Astrocyte (in vitro differentiated cells and primary cell): Measurements from ENCODE around the gene BUB1B. TPM values are rescaled to one million over a fixed set of nuclear protein-coding genes. Genes with fewer than 3 reads are reported as not detected.

ENCODE experiments used
- DNase-seq: peaks from one replicate; pipeline ENCODE4 v3.0.0-alpha.2; 2010; ENCODE audit warnings: low read depth
- FAIRE-seq: peaks from 2 replicates; lab custom pipeline; 2011; peaks lifted over from hg19 to GRCh38; lab: Jason Lieb, UNC
- H2AFZ ChIP-seq: 2 replicates; pipeline ENCODE4 v1.6.0; 2012; ENCODE audit warnings: low read depth, low read length, inconsistent platforms
- H3K27ac ChIP-seq: 2 replicates; pipeline ENCODE4 v1.5.1; 2011; ENCODE audit warnings: low read depth, low read length, inconsistent platforms
- H3K27me3 ChIP-seq: 2 replicates; pipeline ENCODE4 v1.6.0; 2011; ENCODE audit warnings: low read length, inconsistent platforms; ENCODE audit not compliant: insufficient read depth
- H3K36me3 ChIP-seq: 2 replicates; pipeline ENCODE4 v1.5.1; 2011; ENCODE audit warnings: low read length, inconsistent platforms; ENCODE audit not compliant: insufficient read depth
- H3K4me1 ChIP-seq: 2 replicates; pipeline ENCODE4 v1.5.1; 2011; ENCODE audit warnings: low read length, inconsistent platforms; ENCODE audit not compliant: insufficient read depth
- H3K4me2 ChIP-seq: 2 replicates; pipeline ENCODE4 v1.6.0; 2012; ENCODE audit warnings: low read length, inconsistent platforms
- H3K4me3 ChIP-seq: 2 replicates; pipeline ENCODE4 v1.5.1; 2011; ENCODE audit warnings: low read depth, mild to moderate bottlenecking, low read length, inconsistent platforms; ENCODE audit not compliant: insufficient read depth
- H3K79me2 ChIP-seq: 2 replicates; pipeline ENCODE4 v1.6.0; 2012; ENCODE audit warnings: mild to moderate bottlenecking, low read length, inconsistent platforms; ENCODE audit not compliant: insufficient read depth
- H3K9ac ChIP-seq: 2 replicates; pipeline ENCODE4 v1.6.0; 2012; ENCODE audit warnings: mild to moderate bottlenecking, low read length, inconsistent platforms
- H3K9me3 ChIP-seq: 2 replicates; pipeline ENCODE4 v1.5.1; 2012; ENCODE audit warnings: low read depth, mild to moderate bottlenecking, low read length, inconsistent platforms; ENCODE audit not compliant: insufficient read depth
- H4K20me1 ChIP-seq: 2 replicates; pipeline ENCODE4 v1.6.0; 2012; ENCODE audit warnings: low read length, inconsistent platforms; ENCODE audit not compliant: insufficient read depth
- H3K27ac Mint-ChIP-seq: one replicate; pipeline ENCODE4 v1.8.0; 2021; ENCODE audit warnings: mild to moderate bottlenecking, mixed read lengths; ENCODE audit not compliant: unreplicated experiment
- H3K27me3 Mint-ChIP-seq: one replicate; pipeline ENCODE4 v1.8.0; 2021; ENCODE audit warnings: low read depth, mixed read lengths; ENCODE audit not compliant: unreplicated experiment
- H3K36me3 Mint-ChIP-seq: one replicate; pipeline ENCODE4 v1.8.0; 2021; ENCODE audit warnings: low read depth, mixed read lengths; ENCODE audit not compliant: unreplicated experiment
- H3K4me1 Mint-ChIP-seq: one replicate; pipeline ENCODE4 v1.8.0; 2021; ENCODE audit warnings: low read depth, mixed read lengths; ENCODE audit not compliant: unreplicated experiment
- H3K4me3 Mint-ChIP-seq: one replicate; pipeline ENCODE4 v1.8.0; 2021; ENCODE audit warnings: mild to moderate bottlenecking, moderate library complexity, mixed read lengths; ENCODE audit not compliant: unreplicated experiment
- H3K9me3 Mint-ChIP-seq: one replicate; pipeline ENCODE4 v1.8.0; 2021; ENCODE audit warnings: mild to moderate bottlenecking, mixed read lengths; ENCODE audit not compliant: unreplicated experiment
- EZH2 ChIP-seq: IDR thresholded peaks from 2 replicates; pipeline ENCODE4 v1.6.1; 2012; ENCODE audit warnings: mild to moderate bottlenecking, low read length, inconsistent platforms; ENCODE audit not compliant: insufficient read depth
- total RNA-seq: library from RNA; stranded (reverse); gene quantifications from 2 replicates; pipeline ENCODE4 v1.2.1, GENCODE V29; 2021
- TF ChIP-seq, protein P1 (sequence below): IDR thresholded peaks from 2 replicates; pipeline ENCODE4 v1.5.1; 2011; ENCODE audit warnings: low read depth, mild to moderate bottlenecking, inconsistent platforms, low read length, moderate library complexity; ENCODE audit not compliant: insufficient read depth

The BUB1B gene
- total RNA-seq, 1 donor from 2014 or later = 5.2 TPM

DNA sequence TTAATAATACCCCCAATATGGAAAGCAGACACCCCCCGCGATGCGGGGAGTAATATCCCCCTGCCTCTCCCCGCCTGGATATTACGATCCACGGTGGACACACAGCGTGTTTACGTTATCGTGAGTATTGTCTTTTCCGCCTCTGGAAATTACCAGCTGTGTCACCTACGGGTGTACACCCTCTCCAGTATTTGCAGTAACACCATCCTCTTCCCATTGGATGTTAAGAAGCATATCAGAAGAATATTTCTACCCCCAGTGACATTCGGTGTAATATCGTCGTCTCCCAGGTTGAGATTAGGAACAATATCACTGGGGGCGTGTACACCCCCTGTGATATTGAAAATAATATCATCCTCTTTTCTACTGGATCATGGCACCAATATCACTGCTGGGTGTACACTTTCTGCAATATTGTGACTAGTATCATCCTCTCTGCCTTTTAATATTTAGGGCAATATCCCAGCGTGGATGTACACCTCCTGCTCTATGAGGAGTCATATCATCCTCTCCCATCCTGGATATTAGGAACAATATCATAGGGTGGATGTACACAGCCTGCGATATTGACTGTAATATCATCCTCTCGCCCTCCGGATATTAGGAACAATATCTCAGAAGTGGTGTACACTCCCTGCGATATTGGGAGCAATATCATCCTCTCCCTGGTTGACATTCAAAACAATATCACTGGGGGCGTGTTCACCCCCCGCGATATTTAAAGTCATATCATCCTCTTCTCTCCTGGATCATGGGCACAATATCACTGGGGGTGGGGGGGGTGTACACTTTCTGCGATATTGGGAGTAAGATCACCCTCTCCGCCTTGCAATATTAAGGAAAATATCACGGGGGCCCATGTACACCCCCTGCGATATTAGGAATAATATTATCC is 31.9 kb upstream of the BUB1B start:
- Mint-ChIP-seq H3K36me3 (no peaks in the 10 kb centered on the region), H3K9me3 (no peaks in the 10 kb centered on the region), H3K4me1 (no peaks in the 10 kb centered on the region), H3K27ac (no peak overlapping the region), H3K4me3 (no peak overlapping the region), H3K27me3 (peaks cover 25% of the 10 kb centered on the region)
- Histone ChIP-seq H2AFZ (no peak overlapping the region), H3K4me2 (no peak overlapping the region), H3K9ac (no peak overlapping the region), H3K36me3 (no peaks in the 10 kb centered on the region), H3K27ac (no peak overlapping the region), H3K9me3 (no peaks in the 10 kb centered on the region), H3K27me3 (no peaks in the 10 kb centered on the region), H4K20me1 (no peaks in the 10 kb centered on the region), H3K4me1 (no peaks in the 10 kb centered on the region), H3K4me3 (no peak overlapping the region), H3K79me2 (no peaks in the 10 kb centered on the region)
- DNase-seq = no peak
- no peak for FAIRE-seq
- no peak for TF ChIP-seq EZH2
- TF ChIP-seq, protein P1, sequence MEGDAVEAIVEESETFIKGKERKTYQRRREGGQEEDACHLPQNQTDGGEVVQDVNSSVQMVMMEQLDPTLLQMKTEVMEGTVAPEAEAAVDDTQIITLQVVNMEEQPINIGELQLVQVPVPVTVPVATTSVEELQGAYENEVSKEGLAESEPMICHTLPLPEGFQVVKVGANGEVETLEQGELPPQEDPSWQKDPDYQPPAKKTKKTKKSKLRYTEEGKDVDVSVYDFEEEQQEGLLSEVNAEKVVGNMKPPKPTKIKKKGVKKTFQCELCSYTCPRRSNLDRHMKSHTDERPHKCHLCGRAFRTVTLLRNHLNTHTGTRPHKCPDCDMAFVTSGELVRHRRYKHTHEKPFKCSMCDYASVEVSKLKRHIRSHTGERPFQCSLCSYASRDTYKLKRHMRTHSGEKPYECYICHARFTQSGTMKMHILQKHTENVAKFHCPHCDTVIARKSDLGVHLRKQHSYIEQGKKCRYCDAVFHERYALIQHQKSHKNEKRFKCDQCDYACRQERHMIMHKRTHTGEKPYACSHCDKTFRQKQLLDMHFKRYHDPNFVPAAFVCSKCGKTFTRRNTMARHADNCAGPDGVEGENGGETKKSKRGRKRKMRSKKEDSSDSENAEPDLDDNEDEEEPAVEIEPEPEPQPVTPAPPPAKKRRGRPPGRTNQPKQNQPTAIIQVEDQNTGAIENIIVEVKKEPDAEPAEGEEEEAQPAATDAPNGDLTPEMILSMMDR = no peak

DNA sequence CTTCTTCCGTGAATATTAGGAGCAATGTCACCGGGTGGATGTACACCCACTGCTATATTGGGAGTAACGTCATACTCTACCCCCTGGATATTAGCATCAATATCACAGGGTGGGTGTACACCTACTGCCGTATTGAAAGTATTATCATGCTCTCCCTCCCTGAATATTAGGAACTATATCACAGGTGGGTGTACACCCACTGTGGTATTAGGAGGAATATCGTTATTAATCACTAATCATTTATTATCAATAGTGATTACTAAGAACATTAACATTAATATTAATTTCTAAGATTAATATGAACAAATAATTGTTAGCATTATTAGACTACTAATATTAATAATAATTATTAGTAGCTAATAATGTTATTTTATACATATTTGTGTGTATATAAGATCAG is 30.8 kb upstream of the BUB1B start:
- DNase-seq (no peak), FAIRE-seq (no peak)
- no peak overlapping the region for H3K4me3 Mint-ChIP-seq
- Histone ChIP-seq H4K20me1 (no peaks in the 10 kb centered on the region), H3K9ac (no peak overlapping the region), H3K27me3 (no peaks in the 10 kb centered on the region), H3K4me1 (no peaks in the 10 kb centered on the region), H2AFZ (no peak overlapping the region), H3K79me2 (no peaks in the 10 kb centered on the region), H3K9me3 (no peaks in the 10 kb centered on the region), H3K27ac (no peak overlapping the region), H3K4me3 (no peak overlapping the region), H3K36me3 (no peaks in the 10 kb centered on the region), H3K4me2 (no peak overlapping the region)
- peaks cover 4% of the 10 kb centered on the region for H3K4me1 Mint-ChIP-seq
- no peak overlapping the region for H3K27ac Mint-ChIP-seq
- H3K9me3 Mint-ChIP-seq = no peaks in the 10 kb centered on the region
- H3K27me3 Mint-ChIP-seq = peaks cover 21% of the 10 kb centered on the region
- H3K36me3 Mint-ChIP-seq = no peaks in the 10 kb centered on the region
- TF ChIP-seq EZH2 = no peak
- TF ChIP-seq, protein P1 = no peak
